DOHH2 (cell line): ENCODE data around the gene CLIC6.

Experiments
- H3F3A ChIP-seq: fragments of 200-600 bp; sonication (generic), shearing (Covaris generic); 2 replicates; pipeline ENCODE4 v1.6.0; 2016; ENCODE audit warnings: antibody characterized with exemption, mild to moderate bottlenecking; ENCODE audit not compliant: control insufficient read depth, insufficient read depth
- H3K27ac ChIP-seq: fragments of 200-600 bp; sonication (generic); 2 replicates; pipeline ENCODE4 v1.5.1; 2014; ENCODE audit warnings: low read depth, mild to moderate bottlenecking, low read length, moderate library complexity
- H3K27me3 ChIP-seq: fragments of 200-600 bp; sonication (generic); 2 replicates; pipeline ENCODE4 v1.6.1; 2014; ENCODE audit warnings: mild to moderate bottlenecking, low read length, mixed read lengths; ENCODE audit not compliant: control insufficient read depth
- H3K36me3 ChIP-seq: fragments of 200-600 bp; sonication (generic); 2 replicates; pipeline ENCODE4 v1.6.1; 2014; ENCODE audit warnings: mild to moderate bottlenecking, low read length, moderate library complexity, mixed read lengths; ENCODE audit not compliant: control insufficient read depth
- H3K4me1 ChIP-seq: fragments of 200-600 bp; sonication (generic); 2 replicates; pipeline ENCODE4 v1.6.1; 2014; ENCODE audit warnings: mild to moderate bottlenecking, low read length, mixed read lengths; ENCODE audit not compliant: control insufficient read depth
- H3K4me2 ChIP-seq: fragments of 200-600 bp; sonication (generic); 2 replicates; pipeline ENCODE4 v1.6.0; 2014; ENCODE audit warnings: mild to moderate bottlenecking, low read length, moderate library complexity
- H3K4me3 ChIP-seq: fragments of 200-600 bp; sonication (generic); 2 replicates; pipeline ENCODE4 v1.5.1; 2014; ENCODE audit warnings: mild to moderate bottlenecking, low read length, mixed read lengths
- H3K79me2 ChIP-seq: fragments of 200-600 bp; sonication (generic); 2 replicates; pipeline ENCODE4 v1.6.1; 2014; ENCODE audit warnings: mild to moderate bottlenecking, low read length, mixed read lengths; ENCODE audit not compliant: control insufficient read depth
- H3K9me2 ChIP-seq: fragments of 200-600 bp; sonication (generic); replicated peaks from 2 replicates; pipeline ENCODE4 v1.6.1; 2014; ENCODE audit warnings: mild to moderate bottlenecking, low read length, mixed read lengths; ENCODE audit not compliant: control insufficient read depth
- H3K9me3 ChIP-seq: fragments of 200-600 bp; sonication (generic); 2 replicates; pipeline ENCODE4 v1.6.1; 2014; ENCODE audit warnings: antibody characterized with exemption, low read length, mixed read lengths; ENCODE audit not compliant: control insufficient read depth, insufficient read depth
- H4K20me1 ChIP-seq: fragments of 200-600 bp; sonication (generic); 2 replicates; pipeline ENCODE4 v1.6.0; 2014; ENCODE audit warnings: low read depth, mild to moderate bottlenecking, antibody characterized with exemption, low read length, moderate library complexity; ENCODE audit not compliant: control insufficient read depth, insufficient read depth
- EZH2phosphoT487 ChIP-seq: fragments of 200-600 bp; sonication (generic); IDR thresholded peaks from 2 replicates; pipeline ENCODE4 v1.6.1; 2017; ENCODE audit warnings: borderline replicate concordance, mild to moderate bottlenecking, antibody characterized with exemption, low read length, moderate library complexity, mixed read lengths
- TF ChIP-seq, protein P1 (sequence below): fragments of 200-600 bp; sonication (generic); IDR thresholded peaks from one replicate; pipeline ENCODE4 v1.5.1; 2014; ENCODE audit warnings: antibody characterized with exemption, mild to moderate bottlenecking, low read depth, low read length; ENCODE audit not compliant: poor library complexity, severe bottlenecking

CLIC6 gene

DNA sequence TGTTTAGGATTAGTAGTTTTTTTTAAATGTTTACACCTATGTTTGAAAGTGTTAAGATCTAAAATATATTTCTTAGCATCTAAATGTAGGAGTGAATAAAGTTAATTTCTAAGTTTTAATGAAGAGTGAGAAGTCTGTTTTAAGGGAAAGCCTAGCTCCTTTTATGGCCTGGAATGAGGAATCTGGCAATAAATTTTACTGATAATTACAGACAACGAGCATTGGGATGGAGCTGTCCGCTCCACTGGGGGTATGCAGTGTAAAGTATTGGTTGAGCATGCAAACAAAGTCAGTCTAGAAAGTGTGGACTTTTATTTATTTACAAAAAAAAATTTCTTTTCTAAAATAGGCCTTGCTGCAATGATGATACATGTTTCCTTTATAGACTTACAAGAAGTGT is 19.0 kb downstream of the CLIC6 start:
- Histone ChIP-seq H3F3A (no peaks in the 10 kb centered on the region), H3K4me2 (no peak overlapping the region), H3K9me3 (no peaks in the 10 kb centered on the region), H3K36me3 (no peaks in the 10 kb centered on the region), H3K9me2 (no peaks in the 10 kb centered on the region), H3K27ac (no peak overlapping the region), H3K79me2 (no peaks in the 10 kb centered on the region), H3K4me3 (no peak overlapping the region), H3K4me1 (peaks cover under 1% of the 10 kb centered on the region; the same call in 1 of the 2 replicates), H4K20me1 (no peaks in the 10 kb centered on the region), H3K27me3 (peaks cover 17% of the 10 kb centered on the region)
- TF ChIP-seq, protein P1, sequence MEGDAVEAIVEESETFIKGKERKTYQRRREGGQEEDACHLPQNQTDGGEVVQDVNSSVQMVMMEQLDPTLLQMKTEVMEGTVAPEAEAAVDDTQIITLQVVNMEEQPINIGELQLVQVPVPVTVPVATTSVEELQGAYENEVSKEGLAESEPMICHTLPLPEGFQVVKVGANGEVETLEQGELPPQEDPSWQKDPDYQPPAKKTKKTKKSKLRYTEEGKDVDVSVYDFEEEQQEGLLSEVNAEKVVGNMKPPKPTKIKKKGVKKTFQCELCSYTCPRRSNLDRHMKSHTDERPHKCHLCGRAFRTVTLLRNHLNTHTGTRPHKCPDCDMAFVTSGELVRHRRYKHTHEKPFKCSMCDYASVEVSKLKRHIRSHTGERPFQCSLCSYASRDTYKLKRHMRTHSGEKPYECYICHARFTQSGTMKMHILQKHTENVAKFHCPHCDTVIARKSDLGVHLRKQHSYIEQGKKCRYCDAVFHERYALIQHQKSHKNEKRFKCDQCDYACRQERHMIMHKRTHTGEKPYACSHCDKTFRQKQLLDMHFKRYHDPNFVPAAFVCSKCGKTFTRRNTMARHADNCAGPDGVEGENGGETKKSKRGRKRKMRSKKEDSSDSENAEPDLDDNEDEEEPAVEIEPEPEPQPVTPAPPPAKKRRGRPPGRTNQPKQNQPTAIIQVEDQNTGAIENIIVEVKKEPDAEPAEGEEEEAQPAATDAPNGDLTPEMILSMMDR, result no peak
- TF ChIP-seq EZH2phosphoT487, result no peak

DNA sequence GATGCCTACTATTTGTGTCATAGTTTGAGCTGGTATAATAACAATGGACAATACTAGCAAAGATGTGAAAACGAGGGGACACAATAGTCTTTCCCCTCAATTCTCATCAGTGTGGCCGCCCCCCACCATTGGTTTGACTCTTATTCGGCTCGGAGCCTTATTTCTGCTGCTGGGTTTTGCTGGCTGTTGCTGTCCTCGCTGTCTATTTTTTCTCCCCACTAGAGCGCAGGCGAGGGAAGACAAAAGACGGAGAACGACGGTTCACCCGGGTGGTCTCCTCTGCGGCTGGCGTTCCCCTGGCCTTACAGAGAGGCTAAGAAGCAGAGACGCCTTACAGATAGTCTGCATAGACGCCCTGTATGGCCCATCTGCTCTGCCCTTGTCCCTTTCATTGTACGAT is 19.4 kb downstream of the CLIC6 start:
- Histone ChIP-seq H3K27me3 (peaks cover 21% of the 10 kb centered on the region), H3F3A (no peaks in the 10 kb centered on the region), H3K4me3 (no peak overlapping the region), H3K4me1 (peaks cover 4% of the 10 kb centered on the region; the same call in 1 of the 2 replicates), H3K9me3 (no peaks in the 10 kb centered on the region), H3K36me3 (no peaks in the 10 kb centered on the region), H3K79me2 (no peaks in the 10 kb centered on the region), H3K9me2 (no peaks in the 10 kb centered on the region), H3K27ac (no peak overlapping the region), H3K4me2 (no peak overlapping the region), H4K20me1 (no peaks in the 10 kb centered on the region)
- TF ChIP-seq EZH2phosphoT487, result no peak
- TF ChIP-seq, protein P1, result no peak

DNA sequence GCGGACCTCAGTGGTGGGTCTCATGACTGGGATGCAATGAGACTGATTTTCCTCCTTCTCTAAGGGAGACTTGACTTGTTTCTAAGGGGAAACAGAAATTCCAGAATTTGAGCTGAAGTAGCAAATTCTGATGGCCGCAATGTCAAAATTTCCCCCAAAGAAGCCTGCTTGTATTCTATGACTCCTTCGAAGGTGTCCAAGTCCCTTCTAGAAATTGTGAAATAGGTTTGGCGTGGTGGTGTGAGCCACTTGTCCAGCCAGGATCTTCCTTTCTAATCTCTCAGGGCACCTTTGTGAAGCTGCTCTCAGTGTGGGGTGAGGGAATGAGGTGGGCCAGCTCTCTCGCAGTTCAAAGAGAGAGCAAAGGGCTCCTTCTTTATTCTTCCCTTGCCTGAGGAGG is 19.9 kb downstream of the CLIC6 start:
- peaks cover 5% of the 10 kb centered on the region; the same call in 1 of the 2 replicates for H3K4me1 ChIP-seq
- H3K27me3 ChIP-seq, result peaks cover 21% of the 10 kb centered on the region
- no peaks in the 10 kb centered on the region for H4K20me1 ChIP-seq
- no peaks in the 10 kb centered on the region for H3K36me3 ChIP-seq
- H3K9me3 ChIP-seq, result no peaks in the 10 kb centered on the region
- H3K4me2 ChIP-seq, result no peak overlapping the region
- no peak overlapping the region for H3K4me3 ChIP-seq
- no peaks in the 10 kb centered on the region for H3K79me2 ChIP-seq
- H3K27ac ChIP-seq, result no peak overlapping the region
- H3F3A ChIP-seq, result no peaks in the 10 kb centered on the region
- no peak for TF ChIP-seq EZH2phosphoT487
- TF ChIP-seq, protein P1, result no peak
- H3K9me2 ChIP-seq, result no peaks in the 10 kb centered on the region
